G401.6 (cell line): Measurements from ENCODE around the gene MIA.
"Not testable (repeated sequence)": the region's sequence is repeated elsewhere in the genome, so short reads cannot be mapped to it uniquely, and the experiment has no call there.

Source experiments
- FAIRE-seq: peaks from 2 replicates; lab custom pipeline; 2012; peaks lifted over from hg19 to GRCh38; lab: Jason Lieb, UNC

The MIA gene

DNA sequence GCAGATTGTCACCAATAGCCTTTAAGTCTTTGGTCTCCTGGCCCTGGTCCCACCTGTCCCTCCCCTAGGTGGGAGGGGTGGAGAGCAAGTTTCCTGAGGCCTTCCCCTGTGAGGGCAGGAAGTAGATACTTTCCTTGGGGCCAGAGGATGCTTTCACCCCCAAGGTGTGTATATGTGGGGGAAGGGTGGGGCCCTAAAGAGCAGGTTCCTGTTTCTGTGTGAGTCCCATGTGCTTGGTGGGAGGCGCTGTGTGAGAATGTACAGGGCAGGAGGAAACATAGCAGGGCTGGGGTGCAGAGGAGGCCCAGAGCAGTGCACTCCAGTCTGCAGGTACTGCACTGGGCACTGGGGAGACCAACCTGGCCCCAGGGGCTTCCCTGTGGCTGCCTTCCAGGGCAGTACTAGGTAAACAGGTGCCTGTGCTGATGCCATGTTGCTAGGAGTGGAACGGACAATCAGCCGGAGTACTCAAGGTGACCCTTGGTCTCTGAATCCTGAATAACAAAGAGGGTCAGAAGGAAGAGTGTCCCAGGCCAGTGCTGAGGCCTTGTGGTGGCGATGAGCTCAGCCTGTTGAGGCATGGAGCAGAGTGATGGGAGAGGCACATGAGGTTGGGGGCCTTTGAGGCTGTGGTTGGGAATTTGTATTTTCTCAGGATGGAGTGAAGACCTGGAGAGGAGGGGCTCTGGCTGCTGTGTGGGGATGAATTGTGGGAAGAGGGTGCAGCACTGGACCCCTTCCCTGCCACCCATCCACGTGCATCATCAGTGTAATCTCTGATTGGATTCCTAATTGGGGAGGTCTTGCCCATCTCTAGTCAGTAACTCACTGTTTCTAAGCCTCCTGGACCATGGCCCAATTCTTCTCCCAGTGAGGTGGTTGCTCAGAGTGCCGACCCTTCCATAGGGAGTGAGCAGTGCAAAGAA is 28.8 kb downstream of the MIA start:
- FAIRE-seq = no peak

- FAIRE-seq = no peak
Measured at GRCh38 chr19:40804783-40805242, 29.5 kb downstream of the MIA start.

GRCh38 chr19:40805258-40805868 is 30.0 kb downstream of the MIA start:
- FAIRE-seq = no peak

GRCh38 chr19:40806423-40807146 is 31.3 kb downstream of the MIA start:
- FAIRE-seq = peak; percentile 30

DNA sequence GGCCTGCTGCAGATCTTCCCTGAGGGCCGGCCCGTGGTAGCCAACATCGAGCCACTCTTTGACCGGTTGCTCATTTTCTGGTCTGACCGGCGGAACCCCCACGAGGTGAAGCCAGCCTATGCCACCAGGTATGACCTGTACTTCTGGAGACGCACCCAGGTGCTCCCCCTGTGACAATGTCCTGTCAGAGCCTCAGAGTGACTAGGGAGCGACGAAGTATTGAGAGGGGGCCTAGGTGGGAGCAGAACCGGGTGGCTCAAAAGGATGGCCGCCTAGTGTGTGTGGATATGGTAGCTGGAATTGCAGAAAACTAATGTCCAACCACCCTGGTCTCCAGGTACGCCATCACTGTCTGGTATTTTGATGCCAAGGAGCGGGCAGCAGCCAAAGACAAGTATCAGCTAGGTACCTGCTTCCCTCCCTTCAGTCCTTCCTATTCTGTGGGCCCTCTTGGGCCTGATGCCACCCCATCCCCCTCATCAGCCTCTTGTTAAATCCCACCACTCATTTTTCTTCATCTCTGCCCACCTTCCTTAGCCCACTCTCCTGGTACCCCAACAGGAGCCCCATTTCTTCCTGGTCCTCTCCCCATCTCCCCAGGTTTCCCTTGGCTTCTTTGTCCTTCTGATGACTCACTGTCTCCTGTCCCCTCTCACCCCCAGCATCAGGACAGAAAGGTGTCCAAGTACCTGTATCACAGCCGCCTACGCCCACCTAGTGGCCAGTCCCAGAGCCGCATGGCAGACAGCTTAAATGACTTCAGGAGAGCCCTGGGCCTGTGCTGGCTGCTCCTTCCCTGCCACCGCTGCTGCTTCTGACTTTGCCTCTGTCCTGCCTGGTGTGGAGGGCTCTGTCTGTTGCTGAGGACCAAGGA is 32.1 kb downstream of the MIA start:
- FAIRE-seq = no peak

DNA sequence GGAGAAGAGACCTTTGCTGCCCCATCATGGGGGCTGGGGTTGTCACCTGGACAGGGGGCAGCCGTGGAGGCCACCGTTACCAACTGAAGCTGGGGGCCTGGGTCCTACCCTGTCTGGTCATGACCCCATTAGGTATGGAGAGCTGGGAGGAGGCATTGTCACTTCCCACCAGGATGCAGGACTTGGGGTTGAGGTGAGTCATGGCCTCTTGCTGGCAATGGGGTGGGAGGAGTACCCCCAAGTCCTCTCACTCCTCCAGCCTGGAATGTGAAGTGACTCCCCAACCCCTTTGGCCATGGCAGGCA is 32.7 kb downstream of the MIA start:
- no peak for FAIRE-seq

GRCh38 chr19:40808497-40808896 is 33.2 kb downstream of the MIA start:
- FAIRE-seq = no peak

DNA sequence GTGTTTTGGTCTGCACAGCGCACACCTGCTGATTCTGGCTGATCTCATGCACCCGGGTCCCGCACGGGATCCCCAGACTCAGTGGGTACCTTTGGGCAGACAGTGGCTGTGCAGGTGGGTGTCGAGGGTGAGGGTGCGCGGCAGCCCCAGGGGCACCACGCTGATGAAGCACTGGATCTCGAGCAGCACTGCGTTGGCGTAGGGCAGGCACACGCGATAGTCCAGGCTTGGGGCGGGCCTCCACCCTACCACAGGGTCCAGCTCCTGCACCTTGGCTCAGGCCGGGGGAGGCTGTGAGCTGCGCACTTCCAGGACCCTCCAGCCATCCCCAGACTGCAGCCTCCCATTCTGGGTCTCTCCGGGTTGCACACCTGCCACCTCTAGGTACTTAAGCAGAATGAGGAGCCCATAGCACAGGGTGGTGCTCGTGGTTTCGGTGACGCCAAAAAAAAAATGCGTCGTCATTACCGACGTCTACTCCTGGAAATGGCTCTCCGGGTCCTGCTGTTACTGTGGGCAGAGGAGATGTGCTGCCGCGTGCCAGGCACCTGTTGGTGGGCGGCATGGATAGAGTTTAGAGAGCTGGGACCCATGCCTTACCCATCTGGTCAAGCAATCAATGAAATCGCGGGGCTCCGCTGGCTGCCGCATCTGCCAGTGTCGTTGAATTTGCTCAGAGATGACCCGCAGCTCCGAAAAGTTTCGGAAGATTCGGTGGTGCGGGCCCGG is 34.2 kb downstream of the MIA start:
- no peak for FAIRE-seq

GRCh38 chr19:40810160-40810559 is 34.8 kb downstream of the MIA start:
- no peak for FAIRE-seq

- FAIRE-seq = peak; percentile 99
Measured at GRCh38 chr19:40810649-40811408, 35.5 kb downstream of the MIA start.

DNA sequence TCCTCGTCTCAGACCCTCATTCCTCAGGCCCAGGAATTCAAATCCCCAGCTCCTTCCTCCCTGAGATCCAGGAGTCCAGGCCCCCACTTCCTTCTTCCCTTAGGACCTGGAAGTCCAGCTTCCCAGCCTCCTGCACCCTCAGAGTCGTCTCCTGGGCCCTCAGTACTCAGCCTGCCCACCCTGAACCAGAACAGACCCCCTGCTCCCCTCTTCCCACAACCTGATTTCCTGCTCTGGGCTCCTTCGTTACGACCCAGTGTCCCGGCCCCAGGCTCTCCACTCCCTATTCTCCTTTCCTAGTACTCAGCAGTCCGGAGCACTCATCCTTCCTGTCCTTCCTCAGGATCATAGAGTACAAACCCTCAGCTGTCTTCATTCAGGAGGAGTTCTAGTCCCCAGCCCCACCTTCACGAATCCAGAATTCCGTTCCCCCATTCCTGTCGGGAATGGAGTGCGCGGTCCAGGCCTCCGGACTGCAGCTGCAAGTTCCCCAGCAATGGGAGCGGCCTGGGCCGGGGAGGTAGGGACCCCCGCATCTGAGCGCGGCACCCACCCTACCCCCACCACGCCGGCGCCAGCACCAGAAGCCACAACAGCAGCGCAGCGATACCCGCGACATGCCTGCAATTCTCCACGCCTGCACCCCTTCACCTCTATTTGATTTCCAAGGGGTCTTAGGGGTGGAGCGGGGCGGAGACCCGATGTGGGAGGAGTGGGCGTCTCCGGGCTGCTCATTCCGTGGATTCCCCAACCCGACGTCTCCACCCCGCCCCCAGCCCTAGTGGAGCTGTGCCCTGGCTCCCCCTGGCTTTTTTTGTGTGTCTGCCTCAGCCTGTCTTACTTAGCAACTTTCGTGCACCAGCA is 36.4 kb downstream of the MIA start:
- FAIRE-seq = no peak

DNA sequence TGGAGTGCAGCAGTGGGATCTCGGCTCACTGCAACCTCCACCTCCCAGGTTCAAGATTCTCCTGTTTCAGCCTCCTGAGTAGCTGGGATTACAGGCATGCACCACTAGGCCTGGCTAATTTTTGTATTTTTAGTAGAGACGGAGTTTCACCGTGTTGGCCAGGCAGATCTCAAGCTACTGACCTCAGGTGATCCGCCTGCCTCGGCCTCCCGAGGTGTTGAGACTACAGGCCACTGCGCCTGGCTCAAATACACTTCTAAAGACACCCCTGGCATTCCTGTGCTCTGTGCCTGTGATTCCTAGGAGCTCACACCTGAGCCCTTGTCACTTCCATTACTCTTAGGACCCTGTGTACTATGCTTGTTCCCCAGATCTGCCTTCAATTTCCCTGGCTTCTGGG is 37.2 kb downstream of the MIA start:
- not testable (repeated sequence) for FAIRE-seq

DNA sequence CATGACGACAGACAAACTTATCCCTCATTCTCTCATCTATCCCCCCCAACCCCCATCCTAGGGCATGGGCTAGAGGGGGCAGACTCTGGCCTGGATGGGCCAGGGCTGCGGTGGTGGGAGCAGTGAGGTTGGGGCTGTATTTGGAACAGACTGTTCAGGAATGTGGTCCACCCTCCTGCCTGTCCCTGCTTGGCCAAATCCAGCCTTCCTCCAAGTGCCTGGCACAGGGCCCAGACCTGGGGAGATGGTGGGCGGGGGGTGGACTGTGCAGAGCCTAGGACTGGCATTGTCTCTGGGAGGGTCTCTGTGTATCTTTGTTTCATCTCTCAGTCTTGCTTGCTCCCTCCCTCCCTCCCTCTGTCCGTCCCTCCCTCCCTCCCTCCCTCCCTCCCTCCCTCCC is 37.9 kb downstream of the MIA start:
- FAIRE-seq = no peak

- FAIRE-seq = no peak
Measured at GRCh38 chr19:40815223-40815622, 39.9 kb downstream of the MIA start.

- not testable (repeated sequence) for FAIRE-seq
Measured at GRCh38 chr19:40818480-40819399, 43.4 kb downstream of the MIA start.

DNA sequence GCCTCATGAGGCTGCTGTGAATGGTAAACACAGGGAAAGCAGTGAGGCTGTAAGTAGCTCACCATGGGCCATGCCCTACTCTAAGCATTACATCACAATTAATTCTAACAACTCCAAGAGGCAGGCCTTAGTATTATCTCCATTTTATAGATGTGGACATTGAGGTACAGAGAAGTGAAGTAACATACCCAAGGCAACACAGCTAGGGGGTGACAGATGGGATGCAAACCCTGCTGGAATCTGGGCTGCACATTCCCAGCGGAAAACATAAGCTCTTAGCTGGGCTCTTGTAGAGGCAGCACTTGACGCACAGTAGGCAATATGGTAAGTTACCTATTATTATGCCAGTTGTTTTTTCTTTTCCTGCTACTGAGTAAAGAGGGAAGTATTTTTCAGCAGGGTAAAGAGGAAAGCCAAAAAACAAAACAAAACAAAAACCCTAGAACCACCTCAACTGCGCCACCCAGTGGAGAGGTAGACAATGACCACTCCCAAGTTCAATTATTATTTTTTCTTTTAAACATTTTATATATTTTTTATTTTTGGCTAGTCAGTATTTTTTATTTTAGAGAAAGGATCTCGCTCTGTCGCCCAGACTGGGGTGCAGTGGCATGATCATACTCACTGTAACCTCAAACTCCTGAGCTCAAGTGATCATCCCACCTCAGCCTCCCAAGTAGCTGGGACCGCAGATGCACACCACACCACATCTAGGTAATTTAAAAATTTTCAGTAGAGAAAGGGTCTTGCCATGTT is 44.3 kb downstream of the MIA start:
- peak; percentile 89 for FAIRE-seq

- no peak for FAIRE-seq
Measured at GRCh38 chr19:40822161-40822560, 46.8 kb downstream of the MIA start.
